ENCODE measurements around the gene SMR3B. TPM values are rescaled to one million over a fixed set of nuclear protein-coding genes. Genes with fewer than 3 reads are reported as not detected.

Gene SMR3B
- polyA plus RNA-seq (2012; ENCODE audit: insufficient read depth, insufficient read length, low read depth), result not detected

GRCh38 chr4:70382691-70383181, at the start of gene SMR3B:
Gene SMR3B, plus strand, starts transcription at chr4:70383131. Its CDS starts 1,380 bp downstream, at chr4:70384511.
- no peak within 1 kb of the TSS for H3K4me3 ChIP-seq (ENCODE audit: low read depth, low read length)
- H3K9me3 ChIP-seq, result no peaks in the 10 kb centered on the region
- H3K27me3 ChIP-seq, result no peaks in the 10 kb centered on the region
- no peaks in the 10 kb centered on the region for H3K36me3 ChIP-seq
- no peaks in the 10 kb centered on the region for H3K4me1 ChIP-seq
- TF ChIP-seq, protein P1, sequence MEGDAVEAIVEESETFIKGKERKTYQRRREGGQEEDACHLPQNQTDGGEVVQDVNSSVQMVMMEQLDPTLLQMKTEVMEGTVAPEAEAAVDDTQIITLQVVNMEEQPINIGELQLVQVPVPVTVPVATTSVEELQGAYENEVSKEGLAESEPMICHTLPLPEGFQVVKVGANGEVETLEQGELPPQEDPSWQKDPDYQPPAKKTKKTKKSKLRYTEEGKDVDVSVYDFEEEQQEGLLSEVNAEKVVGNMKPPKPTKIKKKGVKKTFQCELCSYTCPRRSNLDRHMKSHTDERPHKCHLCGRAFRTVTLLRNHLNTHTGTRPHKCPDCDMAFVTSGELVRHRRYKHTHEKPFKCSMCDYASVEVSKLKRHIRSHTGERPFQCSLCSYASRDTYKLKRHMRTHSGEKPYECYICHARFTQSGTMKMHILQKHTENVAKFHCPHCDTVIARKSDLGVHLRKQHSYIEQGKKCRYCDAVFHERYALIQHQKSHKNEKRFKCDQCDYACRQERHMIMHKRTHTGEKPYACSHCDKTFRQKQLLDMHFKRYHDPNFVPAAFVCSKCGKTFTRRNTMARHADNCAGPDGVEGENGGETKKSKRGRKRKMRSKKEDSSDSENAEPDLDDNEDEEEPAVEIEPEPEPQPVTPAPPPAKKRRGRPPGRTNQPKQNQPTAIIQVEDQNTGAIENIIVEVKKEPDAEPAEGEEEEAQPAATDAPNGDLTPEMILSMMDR (IDR thresholded peaks at IDR 0.05; ENCODE audit: low read depth, low read length), result no peak
- DNase-seq, result no peak

DNA sequence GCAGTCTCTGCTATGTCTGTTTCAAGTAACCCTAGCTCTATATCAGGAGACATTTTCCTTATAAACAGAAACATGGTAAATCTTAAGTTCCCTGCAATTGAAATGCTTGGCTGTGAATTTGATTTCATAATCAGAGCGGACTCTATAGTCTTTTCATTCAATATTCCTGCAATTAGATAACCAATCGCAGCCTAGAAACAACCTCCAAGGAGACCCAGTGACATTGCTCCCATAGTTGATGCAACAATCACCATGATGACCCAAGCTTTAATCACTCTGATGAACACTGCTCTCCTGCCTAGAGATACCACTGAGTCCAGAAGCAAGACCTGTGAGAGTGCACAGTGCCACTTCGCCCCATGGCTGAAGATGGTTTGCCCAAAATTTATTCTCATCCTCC, 48.2 kb upstream of the SMR3B start, which contains the start of gene CABS1:
CABS1 (plus strand) TSS at position 301 of the 400 bp plus-strand sequence; CDS start at position 360, 59 bp downstream.
- Histone ChIP-seq H3K9me3 (no peaks in the 10 kb centered on the region), H3K27me3 (no peaks in the 10 kb centered on the region), H3K4me1 (no peaks in the 10 kb centered on the region), H3K36me3 (no peaks in the 10 kb centered on the region), H3K4me3 (ENCODE audit: low read depth, low read length) (no peak within 1 kb of the TSS)
- no peak for DNase-seq
- TF ChIP-seq, protein P1 (IDR thresholded peaks at IDR 0.05; ENCODE audit: low read depth, low read length), result no peak

- H3K4me1 ChIP-seq, result no peaks in the 10 kb centered on the region
- no peak for DNase-seq
- TF ChIP-seq, protein P1 (IDR thresholded peaks at IDR 0.05; ENCODE audit: low read depth, low read length), result no peak
- H3K27me3 ChIP-seq, result no peaks in the 10 kb centered on the region
- H3K9me3 ChIP-seq, result no peaks in the 10 kb centered on the region
- H3K4me3 ChIP-seq (ENCODE audit: low read depth, low read length), result no peak overlapping the region
- no peaks in the 10 kb centered on the region for H3K36me3 ChIP-seq
Measured at GRCh38 chr4:70336043-70336442, 46.9 kb upstream of the SMR3B start.

DNA sequence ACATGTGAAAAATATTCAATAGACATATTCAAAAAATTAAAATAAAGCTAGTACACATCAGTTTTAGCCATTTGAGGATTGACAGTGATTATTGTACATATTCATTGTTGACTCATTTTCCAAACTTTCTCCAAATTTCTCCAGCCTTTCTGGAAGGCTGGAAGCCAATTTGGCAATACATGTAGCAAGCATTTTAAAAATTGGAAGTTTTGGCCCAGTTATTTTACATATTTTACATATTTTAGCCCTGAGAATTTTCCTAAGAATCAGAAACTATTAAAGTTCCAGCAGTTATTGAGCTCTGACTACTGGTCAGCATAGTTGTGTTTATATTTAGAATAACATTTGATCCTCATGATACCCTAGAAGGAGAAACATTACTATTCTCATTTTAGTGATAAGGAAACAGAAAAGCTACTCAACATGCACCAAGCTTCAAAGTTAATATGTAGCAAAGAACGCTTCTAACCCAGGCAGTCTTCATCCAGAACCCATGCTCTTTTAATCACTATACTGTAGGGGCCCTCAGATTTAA, 45.0 kb upstream of the SMR3B start:
- H3K4me3 ChIP-seq (ENCODE audit: low read depth, low read length), result no peak overlapping the region
- no peaks in the 10 kb centered on the region for H3K9me3 ChIP-seq
- H3K4me1 ChIP-seq, result no peaks in the 10 kb centered on the region
- TF ChIP-seq, protein P1 (IDR thresholded peaks at IDR 0.05; ENCODE audit: low read depth, low read length), result no peak
- no peaks in the 10 kb centered on the region for H3K27me3 ChIP-seq
- no peaks in the 10 kb centered on the region for H3K36me3 ChIP-seq
- no peak for DNase-seq

DNA sequence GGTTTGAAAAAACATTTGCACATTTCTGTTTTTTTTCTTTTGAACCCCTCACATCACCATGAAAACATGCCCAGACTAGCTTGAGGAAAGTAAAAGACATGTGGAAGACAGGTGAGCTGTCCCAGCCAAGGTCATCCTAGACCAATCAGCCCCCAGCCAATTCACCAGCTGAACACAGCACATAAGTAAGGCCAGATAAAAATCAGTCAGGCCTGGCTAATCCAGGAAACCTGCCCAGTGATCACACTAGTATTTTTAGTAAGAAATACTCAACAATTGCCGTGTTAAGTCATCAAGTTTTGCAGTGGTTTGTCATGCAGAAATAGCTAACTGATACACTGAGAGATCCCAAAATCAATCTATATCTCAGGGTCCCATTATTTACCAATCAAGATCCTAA, 26.7 kb upstream of the SMR3B start:
- Histone ChIP-seq H3K36me3 (no peaks in the 10 kb centered on the region), H3K4me1 (no peaks in the 10 kb centered on the region), H3K4me3 (ENCODE audit: low read depth, low read length) (no peak overlapping the region), H3K9me3 (no peaks in the 10 kb centered on the region), H3K27me3 (no peaks in the 10 kb centered on the region)
- TF ChIP-seq, protein P1 (IDR thresholded peaks at IDR 0.05; ENCODE audit: low read depth, low read length), result no peak
- no peak for DNase-seq

DNA sequence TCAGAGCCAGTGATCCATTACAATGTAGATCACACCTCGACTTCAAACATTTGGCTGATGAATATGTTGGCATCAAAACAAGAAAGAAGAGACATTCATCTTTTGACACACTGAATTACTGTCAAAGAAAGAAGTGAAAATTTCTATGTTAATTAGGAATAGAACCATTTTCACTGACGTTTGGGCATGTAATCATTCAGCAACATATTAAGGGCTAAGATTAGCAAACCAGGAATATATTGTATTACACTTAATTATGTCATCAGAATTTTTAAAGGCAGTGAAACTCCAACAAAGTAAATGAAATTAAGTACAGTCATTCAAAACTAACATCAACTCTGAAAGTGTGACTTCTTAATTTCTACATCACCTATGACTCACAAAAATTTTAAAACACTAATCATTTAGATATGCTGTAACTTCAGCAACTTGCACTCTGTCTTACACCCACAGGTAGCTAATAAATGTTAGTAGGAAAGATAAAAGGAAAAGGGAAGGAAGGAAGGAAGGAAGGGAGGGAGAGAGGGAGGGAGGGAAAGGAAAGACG, 23.7 kb upstream of the SMR3B start:
- no peaks in the 10 kb centered on the region for H3K27me3 ChIP-seq
- no peaks in the 10 kb centered on the region for H3K9me3 ChIP-seq
- H3K4me1 ChIP-seq, result no peaks in the 10 kb centered on the region
- DNase-seq, result no peak
- no peak overlapping the region for H3K4me3 ChIP-seq (ENCODE audit: low read depth, low read length)
- TF ChIP-seq, protein P1 (IDR thresholded peaks at IDR 0.05; ENCODE audit: low read depth, low read length), result no peak
- H3K36me3 ChIP-seq, result no peaks in the 10 kb centered on the region
